SK-N-SH treated with all-trans-retinoic acid at 6 μM for 48 hours (cell line): Measurements from ENCODE around the gene COA8.

Source experiments
- ARNTL ChIP-seq: fragments of 450-650 bp; formaldehyde crosslinking; IDR thresholded peaks from 2 replicates; pipeline ENCODE4 v1.5.0; 2020; ENCODE audit warnings: low read depth, mild to moderate bottlenecking, moderate library complexity, borderline replicate concordance
- TCF4 ChIP-seq: fragments of 250-450 bp; sonication (Bioruptor Pico); IDR thresholded peaks from 2 replicates; pipeline ENCODE4 v1.8.0; 2021; ENCODE audit warnings: mild to moderate bottlenecking, moderate library complexity, borderline replicate concordance
- TF ChIP-seq, protein P1 (sequence below): fragments of 250-450 bp; sonication (Bioruptor Pico); IDR thresholded peaks from 2 replicates; pipeline ENCODE4 v1.8.0; 2021; ENCODE audit warnings: low read depth, mild to moderate bottlenecking, moderate library complexity, borderline replicate concordance
- TF ChIP-seq, protein P2 (sequence below): fragments of 250-450 bp; sonication (Bioruptor Pico); IDR thresholded peaks from 2 replicates; pipeline ENCODE4 v1.5.0; 2020; ENCODE audit warnings: mild to moderate bottlenecking, moderate library complexity
- TF ChIP-seq, protein P3 (sequence below): fragments of 250-450 bp; sonication (Bioruptor Pico); IDR thresholded peaks from 2 replicates; pipeline ENCODE4 v1.8.0; 2020; ENCODE audit warnings: mild to moderate bottlenecking, moderate library complexity, borderline replicate concordance

DNA sequence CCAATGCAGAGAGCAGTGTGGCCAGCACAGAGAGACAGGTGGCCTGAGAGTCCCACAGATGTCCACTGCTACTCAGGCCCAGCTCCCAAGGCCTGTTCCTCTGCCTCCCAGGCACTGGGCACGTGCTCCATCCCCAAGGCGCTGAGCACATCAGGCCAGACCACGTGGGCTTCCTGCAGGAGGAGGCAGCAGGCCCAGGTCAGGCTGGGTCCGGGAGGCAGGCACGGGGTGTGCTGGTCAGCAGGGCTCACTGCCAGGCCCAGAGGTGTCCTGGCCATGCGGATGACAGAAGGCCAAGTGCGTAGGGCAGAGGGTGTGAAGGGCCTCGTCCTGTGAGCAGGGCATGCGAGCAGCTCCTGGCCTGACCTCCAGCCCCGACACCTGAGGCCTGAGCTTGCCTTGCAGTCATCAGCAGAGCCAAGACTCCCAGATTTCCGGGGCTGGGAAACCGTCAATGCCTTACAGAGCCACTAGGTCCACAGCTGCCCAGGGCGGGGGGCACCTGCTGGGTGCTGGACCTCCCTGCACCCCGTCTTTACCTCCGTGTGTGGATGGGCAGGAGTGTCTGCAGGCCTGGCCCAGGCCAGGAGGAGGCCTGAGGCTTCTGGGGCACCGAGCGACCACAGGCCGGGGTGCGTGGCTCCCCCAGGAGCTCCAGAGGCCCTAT lies 18.9 kb upstream of the COA8 start:
- TF ChIP-seq ARNTL (CRISPR knock-in tag) (no peak), TCF4 (CRISPR knock-in tag) (no peak)
- TF ChIP-seq, protein P1, sequence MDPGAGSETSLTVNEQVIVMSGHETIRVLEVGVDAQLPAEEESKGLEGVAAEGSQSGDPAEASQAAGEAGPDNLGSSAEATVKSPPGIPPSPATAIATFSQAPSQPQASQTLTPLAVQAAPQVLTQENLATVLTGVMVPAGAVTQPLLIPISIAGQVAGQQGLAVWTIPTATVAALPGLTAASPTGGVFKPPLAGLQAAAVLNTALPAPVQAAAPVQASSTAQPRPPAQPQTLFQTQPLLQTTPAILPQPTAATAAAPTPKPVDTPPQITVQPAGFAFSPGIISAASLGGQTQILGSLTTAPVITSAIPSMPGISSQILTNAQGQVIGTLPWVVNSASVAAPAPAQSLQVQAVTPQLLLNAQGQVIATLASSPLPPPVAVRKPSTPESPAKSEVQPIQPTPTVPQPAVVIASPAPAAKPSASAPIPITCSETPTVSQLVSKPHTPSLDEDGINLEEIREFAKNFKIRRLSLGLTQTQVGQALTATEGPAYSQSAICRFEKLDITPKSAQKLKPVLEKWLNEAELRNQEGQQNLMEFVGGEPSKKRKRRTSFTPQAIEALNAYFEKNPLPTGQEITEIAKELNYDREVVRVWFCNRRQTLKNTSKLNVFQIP (CRISPR knock-in tag): no peak
- TF ChIP-seq, protein P2, sequence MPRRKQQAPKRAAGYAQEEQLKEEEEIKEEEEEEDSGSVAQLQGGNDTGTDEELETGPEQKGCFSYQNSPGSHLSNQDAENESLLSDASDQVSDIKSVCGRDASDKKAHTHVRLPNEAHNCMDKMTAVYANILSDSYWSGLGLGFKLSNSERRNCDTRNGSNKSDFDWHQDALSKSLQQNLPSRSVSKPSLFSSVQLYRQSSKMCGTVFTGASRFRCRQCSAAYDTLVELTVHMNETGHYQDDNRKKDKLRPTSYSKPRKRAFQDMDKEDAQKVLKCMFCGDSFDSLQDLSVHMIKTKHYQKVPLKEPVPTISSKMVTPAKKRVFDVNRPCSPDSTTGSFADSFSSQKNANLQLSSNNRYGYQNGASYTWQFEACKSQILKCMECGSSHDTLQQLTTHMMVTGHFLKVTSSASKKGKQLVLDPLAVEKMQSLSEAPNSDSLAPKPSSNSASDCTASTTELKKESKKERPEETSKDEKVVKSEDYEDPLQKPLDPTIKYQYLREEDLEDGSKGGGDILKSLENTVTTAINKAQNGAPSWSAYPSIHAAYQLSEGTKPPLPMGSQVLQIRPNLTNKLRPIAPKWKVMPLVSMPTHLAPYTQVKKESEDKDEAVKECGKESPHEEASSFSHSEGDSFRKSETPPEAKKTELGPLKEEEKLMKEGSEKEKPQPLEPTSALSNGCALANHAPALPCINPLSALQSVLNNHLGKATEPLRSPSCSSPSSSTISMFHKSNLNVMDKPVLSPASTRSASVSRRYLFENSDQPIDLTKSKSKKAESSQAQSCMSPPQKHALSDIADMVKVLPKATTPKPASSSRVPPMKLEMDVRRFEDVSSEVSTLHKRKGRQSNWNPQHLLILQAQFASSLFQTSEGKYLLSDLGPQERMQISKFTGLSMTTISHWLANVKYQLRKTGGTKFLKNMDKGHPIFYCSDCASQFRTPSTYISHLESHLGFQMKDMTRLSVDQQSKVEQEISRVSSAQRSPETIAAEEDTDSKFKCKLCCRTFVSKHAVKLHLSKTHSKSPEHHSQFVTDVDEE: no peak
- TF ChIP-seq, protein P3, sequence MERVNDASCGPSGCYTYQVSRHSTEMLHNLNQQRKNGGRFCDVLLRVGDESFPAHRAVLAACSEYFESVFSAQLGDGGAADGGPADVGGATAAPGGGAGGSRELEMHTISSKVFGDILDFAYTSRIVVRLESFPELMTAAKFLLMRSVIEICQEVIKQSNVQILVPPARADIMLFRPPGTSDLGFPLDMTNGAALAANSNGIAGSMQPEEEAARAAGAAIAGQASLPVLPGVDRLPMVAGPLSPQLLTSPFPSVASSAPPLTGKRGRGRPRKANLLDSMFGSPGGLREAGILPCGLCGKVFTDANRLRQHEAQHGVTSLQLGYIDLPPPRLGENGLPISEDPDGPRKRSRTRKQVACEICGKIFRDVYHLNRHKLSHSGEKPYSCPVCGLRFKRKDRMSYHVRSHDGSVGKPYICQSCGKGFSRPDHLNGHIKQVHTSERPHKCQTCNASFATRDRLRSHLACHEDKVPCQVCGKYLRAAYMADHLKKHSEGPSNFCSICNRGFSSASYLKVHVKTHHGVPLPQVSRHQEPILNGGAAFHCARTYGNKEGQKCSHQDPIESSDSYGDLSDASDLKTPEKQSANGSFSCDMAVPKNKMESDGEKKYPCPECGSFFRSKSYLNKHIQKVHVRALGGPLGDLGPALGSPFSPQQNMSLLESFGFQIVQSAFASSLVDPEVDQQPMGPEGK (CRISPR knock-in tag): no peak
